ENCODE data around the gene TST. TPM values are rescaled to one million over a fixed set of nuclear protein-coding genes. Genes with fewer than 3 reads are reported as not detected.

Gene TST
- total and polyA plus RNA-seq, 2 donors (not counting 3 experiments of a cell fraction or from before 2014, with no cell fraction given), result 39.2 to 95.1 TPM

- Histone ChIP-seq H3K9me1 (replicated peaks; ENCODE audit: control insufficient read depth, extremely low read depth, insufficient read depth, low read length) (no peaks in the 10 kb centered on the region), H2AFZ (ENCODE audit: low read depth, low read length) (no peak overlapping the region), H3K4me1 (ENCODE audit: control insufficient read depth, extremely low read depth, insufficient read depth, low read length) (no peaks in the 10 kb centered on the region), H3K4me2 (ENCODE audit: insufficient read depth, low read length) (no peak overlapping the region), H3K36me3 (ENCODE audit: control insufficient read depth in 2 of 2, extremely low read depth in 1 of 2, insufficient read depth in 2 of 2, low read length in 2 of 2) (peaks cover 0 to 9% of the 10 kb centered on the region in 2 experiments), H3K79me2 (ENCODE audit: control insufficient read depth, insufficient read depth, low read length) (no peaks in the 10 kb centered on the region), H3K4me3 (replicated peaks in 1 of 3; ENCODE audit: insufficient read depth in 1 of 3, low read depth in 1 of 3, low read length in 3 of 3) (no peak overlapping the region), H4K20me1 (replicated peaks; ENCODE audit: control insufficient read depth, extremely low read depth, insufficient read depth, low read length) (no peaks in the 10 kb centered on the region), H3K27ac (ENCODE audit: insufficient read depth, low read depth, low read length) (no peak overlapping the region), H3K9ac (replicated peaks; ENCODE audit: extremely low read depth, insufficient read depth, low read length) (no peak overlapping the region), H3K27me3 (ENCODE audit: control insufficient read depth in 2 of 2, insufficient read depth in 2 of 2, low read length in 2 of 2) (peaks cover 13 to 15% of the 10 kb centered on the region in 2 experiments), H3K9me3 (replicated peaks; ENCODE audit: control insufficient read depth, insufficient read depth, low read length) (no peaks in the 10 kb centered on the region)
- intact Hi-C loops (cut with micrococcal nuclease) (no loop called here), dilution Hi-C loops (cut with MboI; ENCODE audit: extremely low pct_ligation_motif_present, low sequenced_read_pairs) (no loop called here)
- ChIA-PET POLR2A (no interaction called here), CTCF (interaction anchor here (2.0 kb wide), 1 partner anchor 22 kb away, joined by 4 read pairs; no protein-coding TSS in a partner anchor)
- FAIRE-seq (no peak), DNase-seq (ENCODE audit: low read depth, low spot score) (no peak)
- BruUV-seq (replicated peaks), result no TSS peak
- TF ChIP-seq POLR2A (IDR thresholded peaks at IDR 0.05; ENCODE audit: low read depth, low read length) (no peak), POLR2AphosphoS5 (IDR thresholded peaks at IDR 0.05; ENCODE audit: insufficient read depth, low read depth, low read length) (no peak), FOS (IDR thresholded peaks at IDR 0.05; ENCODE audit: borderline replicate concordance, insufficient read depth, low read length) (no peak), MYC (IDR thresholded peaks at IDR 0.05; ENCODE audit: low read depth, low read length) (no peak), GATA2 (IDR thresholded peaks at IDR 0.05; ENCODE audit: insufficient read depth, insufficient read length, low read depth, low read length) (no peak), CTCF (IDR thresholded peaks at IDR 0.05; ENCODE audit: extremely low read depth in 1 of 2, insufficient read depth in 1 of 2, low read depth in 1 of 2, low read length in 2 of 2) (no peak)
Measured at GRCh38 chr22:37065180-37065579, 45.9 kb upstream of the TST start.

GRCh38 chr22:37064553-37064952 lies 45.3 kb upstream of the TST start:
- Histone ChIP-seq H3K9me1 (replicated peaks; ENCODE audit: control insufficient read depth, extremely low read depth, insufficient read depth, low read length) (no peaks in the 10 kb centered on the region), H3K27ac (ENCODE audit: insufficient read depth, low read depth, low read length) (no peak overlapping the region), H3K9me3 (replicated peaks; ENCODE audit: control insufficient read depth, insufficient read depth, low read length) (no peaks in the 10 kb centered on the region), H3K9ac (replicated peaks; ENCODE audit: extremely low read depth, insufficient read depth, low read length) (no peak overlapping the region), H4K20me1 (replicated peaks; ENCODE audit: control insufficient read depth, extremely low read depth, insufficient read depth, low read length) (no peaks in the 10 kb centered on the region), H3K79me2 (ENCODE audit: control insufficient read depth, insufficient read depth, low read length) (no peaks in the 10 kb centered on the region), H3K36me3 (ENCODE audit: control insufficient read depth in 2 of 2, extremely low read depth in 1 of 2, insufficient read depth in 2 of 2, low read length in 2 of 2) (peaks cover 0 to 13% of the 10 kb centered on the region in 2 experiments), H3K27me3 (ENCODE audit: control insufficient read depth in 2 of 2, insufficient read depth in 2 of 2, low read length in 2 of 2) (peaks cover 8 to 9% of the 10 kb centered on the region in 2 experiments), H3K4me2 (ENCODE audit: insufficient read depth, low read length) (no peak overlapping the region), H3K4me3 (replicated peaks in 1 of 3; ENCODE audit: insufficient read depth in 1 of 3, low read depth in 1 of 3, low read length in 3 of 3) (no peak overlapping the region), H2AFZ (ENCODE audit: low read depth, low read length) (no peak overlapping the region), H3K4me1 (ENCODE audit: control insufficient read depth, extremely low read depth, insufficient read depth, low read length) (no peaks in the 10 kb centered on the region)
- no peak for FAIRE-seq
- intact Hi-C loops (cut with micrococcal nuclease) (no loop called here), dilution Hi-C loops (cut with MboI; ENCODE audit: extremely low pct_ligation_motif_present, low sequenced_read_pairs) (no loop called here)
- POLR2A ChIA-PET, result no interaction called here
- DNase-seq (ENCODE audit: low read depth, low spot score), result no peak
- no peak for TF ChIP-seq JUN (IDR thresholded peaks at IDR 0.05; ENCODE audit: borderline replicate concordance, insufficient read depth, insufficient read length, low read depth)
- no peak for TF ChIP-seq POLR2A (IDR thresholded peaks at IDR 0.05; ENCODE audit: low read depth, low read length)
- TF ChIP-seq FOS (IDR thresholded peaks at IDR 0.05; ENCODE audit: borderline replicate concordance, insufficient read depth, low read length), result no peak
- no peak for TF ChIP-seq MAX (IDR thresholded peaks at IDR 0.05; ENCODE audit: insufficient read depth, insufficient read length)
- no peak for TF ChIP-seq GATA2 (IDR thresholded peaks at IDR 0.05; ENCODE audit: insufficient read depth, insufficient read length, low read depth, low read length)
- TF ChIP-seq POLR2AphosphoS5 (IDR thresholded peaks at IDR 0.05; ENCODE audit: insufficient read depth, low read depth, low read length), result no peak
- TF ChIP-seq CTCF (IDR thresholded peaks at IDR 0.05; ENCODE audit: extremely low read depth in 1 of 2, insufficient read depth in 1 of 2, low read depth in 1 of 2, low read length in 2 of 2), result no peak
- TF ChIP-seq EZH2 (IDR thresholded peaks at IDR 0.05; ENCODE audit: borderline replicate concordance, low read depth, low read length, severe bottlenecking), result no peak
- TF ChIP-seq MYC (IDR thresholded peaks at IDR 0.05; ENCODE audit: low read depth, low read length), result no peak
- CTCF ChIA-PET, result interaction anchor here (2.0 kb wide), 1 partner anchor 21 kb away, joined by 4 read pairs; no protein-coding TSS in a partner anchor
- BruUV-seq (replicated peaks), result no TSS peak
